Esophagus squamous epithelium (tissue), 4 donors: ENCODE results near the gene CNTNAP2.

Experiments used
- CTCF ChIP-seq, 6 experiments: fragments of 450-650 bp in 4 of 6; fragments of 200-600 bp in 2 of 6; sonication (generic) in 2 of 6; IDR thresholded peaks; one replicate each; pipeline ENCODE4 v1.5.1; 2016 to 2019; ENCODE audit warnings: antibody characterized with exemption in 6 of 6, mild to moderate bottlenecking in 4 of 6, moderate library complexity in 4 of 6
- POLR2A ChIP-seq, 4 donors: fragments of 450-650 bp; IDR thresholded peaks; one replicate each; pipeline ENCODE4 v1.6.1; 2017; ENCODE audit warnings: antibody characterized with exemption in 4 of 4, mild to moderate bottlenecking in 4 of 4, moderate library complexity in 3 of 4

DNA sequence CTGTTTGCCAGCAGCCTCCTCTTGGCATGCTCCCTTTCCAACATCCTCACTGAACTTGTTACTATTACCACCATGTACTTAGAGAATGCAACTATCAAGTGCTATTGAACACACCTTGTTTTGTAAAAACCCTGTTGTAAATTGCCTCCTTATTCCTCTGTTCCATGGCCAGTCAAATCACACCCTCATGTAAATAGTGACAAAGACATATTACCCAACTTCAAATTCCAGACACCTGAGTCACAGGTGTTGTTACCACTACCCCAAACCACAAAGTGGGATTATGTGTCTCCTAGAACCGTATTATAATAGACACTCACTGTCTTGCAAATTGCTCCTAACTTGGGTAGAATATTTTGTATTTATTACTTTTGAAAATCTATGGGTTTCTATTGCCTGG, 2210.8 kb downstream of the CNTNAP2 start:
- TF ChIP-seq CTCF (IDR thresholded peaks at IDR 0.05) (no peak), POLR2A (IDR thresholded peaks at IDR 0.05) (no peak)
